Measurements from ENCODE around the gene REV3L.
A peak's percentile ranks its signal among the peaks of the same experiment; 100 is the strongest.

REV3L gene

GRCh38 chr6:111487661-111488060 lies 4.6 kb upstream of the REV3L start:
- no peak for TF ChIP-seq EZH2phosphoT487 (IDR thresholded peaks at IDR 0.05; ENCODE audit: borderline replicate concordance, low read length)
- no peak for TF ChIP-seq CTCF (IDR thresholded peaks at IDR 0.05; ENCODE audit: low read depth, low read length, poor library complexity, severe bottlenecking)
- peaks cover 70% of the 10 kb centered on the region for H3K79me2 ChIP-seq (ENCODE audit: control insufficient read depth, low read length)

GRCh38 chr6:111486921-111487320 lies 3.9 kb upstream of the REV3L start:
- TF ChIP-seq CTCF (IDR thresholded peaks at IDR 0.05; ENCODE audit: low read depth, low read length, poor library complexity, severe bottlenecking) (no peak), EZH2phosphoT487 (IDR thresholded peaks at IDR 0.05; ENCODE audit: borderline replicate concordance, low read length) (no peak)
- peaks cover 31% of the 10 kb centered on the region for H3K36me3 ChIP-seq (ENCODE audit: control insufficient read depth, low read length)
- H3K79me2 ChIP-seq (ENCODE audit: control insufficient read depth, low read length), result peaks cover 73% of the 10 kb centered on the region
- 0 out of 2 replicates have a peak overlapping the region, but pooled peaks have one; percentile 38 for H3K4me2 ChIP-seq (ENCODE audit: low read length)
- H3K27ac ChIP-seq (ENCODE audit: low read depth, low read length), result no peak overlapping the region
- H3K9me2 ChIP-seq (replicated peaks; ENCODE audit: control insufficient read depth, low read length), result no peaks in the 10 kb centered on the region
- peaks cover 33% of the 10 kb centered on the region for H3K4me1 ChIP-seq (ENCODE audit: control insufficient read depth, low read length)
- no peaks in the 10 kb centered on the region for H3K27me3 ChIP-seq (ENCODE audit: control insufficient read depth, low read length)
- H3K4me3 ChIP-seq (ENCODE audit: low read length), result no peak overlapping the region
- H3F3A ChIP-seq (ENCODE audit: control insufficient read depth, insufficient read depth), result no peaks in the 10 kb centered on the region
- no peaks in the 10 kb centered on the region for H4K20me1 ChIP-seq (ENCODE audit: control insufficient read depth, insufficient read depth, low read depth, low read length)
- no peaks in the 10 kb centered on the region for H3K9me3 ChIP-seq (ENCODE audit: control insufficient read depth, insufficient read depth, low read length)

More at GRCh38 chr6:111487661-111488060, 4.6 kb upstream of the REV3L start:
- Histone ChIP-seq H3K9me3 (ENCODE audit: control insufficient read depth, insufficient read depth, low read length) (no peaks in the 10 kb centered on the region), H3K4me1 (ENCODE audit: control insufficient read depth, low read length) (peaks cover 33% of the 10 kb centered on the region), H3K4me3 (ENCODE audit: low read length) (0 out of 2 replicates have a peak overlapping the region, but pooled peaks have one; percentile 5), H3K27ac (ENCODE audit: low read depth, low read length) (no peak overlapping the region), H3K36me3 (ENCODE audit: control insufficient read depth, low read length) (peaks cover 26% of the 10 kb centered on the region), H3K27me3 (ENCODE audit: control insufficient read depth, low read length) (no peaks in the 10 kb centered on the region), H3K9me2 (replicated peaks; ENCODE audit: control insufficient read depth, low read length) (no peaks in the 10 kb centered on the region), H3K4me2 (ENCODE audit: low read length) (peak overlapping the region; percentile 38), H3F3A (ENCODE audit: control insufficient read depth, insufficient read depth) (no peaks in the 10 kb centered on the region), H4K20me1 (ENCODE audit: control insufficient read depth, insufficient read depth, low read depth, low read length) (no peaks in the 10 kb centered on the region)

- no peak overlapping the region for H3K4me3 ChIP-seq (ENCODE audit: low read length)
- no peaks in the 10 kb centered on the region for H4K20me1 ChIP-seq (ENCODE audit: control insufficient read depth, insufficient read depth, low read depth, low read length)
- H3K9me3 ChIP-seq (ENCODE audit: control insufficient read depth, insufficient read depth, low read length), result no peaks in the 10 kb centered on the region
- peaks cover 33% of the 10 kb centered on the region for H3K4me1 ChIP-seq (ENCODE audit: control insufficient read depth, low read length)
- no peak overlapping the region for H3K27ac ChIP-seq (ENCODE audit: low read depth, low read length)
- H3F3A ChIP-seq (ENCODE audit: control insufficient read depth, insufficient read depth), result no peaks in the 10 kb centered on the region
- H3K4me2 ChIP-seq (ENCODE audit: low read length), result no peak overlapping the region
- H3K36me3 ChIP-seq (ENCODE audit: control insufficient read depth, low read length), result peaks cover 35% of the 10 kb centered on the region
- no peaks in the 10 kb centered on the region for H3K27me3 ChIP-seq (ENCODE audit: control insufficient read depth, low read length)
- H3K9me2 ChIP-seq (replicated peaks; ENCODE audit: control insufficient read depth, low read length), result no peaks in the 10 kb centered on the region
- no peak for TF ChIP-seq CTCF (IDR thresholded peaks at IDR 0.05; ENCODE audit: low read depth, low read length, poor library complexity, severe bottlenecking)
- no peak for TF ChIP-seq EZH2phosphoT487 (IDR thresholded peaks at IDR 0.05; ENCODE audit: borderline replicate concordance, low read length)
- peaks cover 78% of the 10 kb centered on the region for H3K79me2 ChIP-seq (ENCODE audit: control insufficient read depth, low read length)
Measured at GRCh38 chr6:111486475-111486874, 3.5 kb upstream of the REV3L start.
